IMR-90 (cell line): ENCODE results near the gene NAA80.

ENCODE experiments used
- BHLHE40 ChIP-seq: fragments of 150-350 bp; IDR thresholded peaks from 2 replicates; pipeline ENCODE4 v1.6.1; 2016; ENCODE audit warnings: mild to moderate bottlenecking, low read depth, low read length
- CEBPB ChIP-seq: IDR thresholded peaks from 2 replicates; pipeline ENCODE4 v1.6.1; 2012; ENCODE audit warnings: low read depth, low read length, improper control_type of control experiment
- CHD1 ChIP-seq: IDR thresholded peaks from 2 replicates; pipeline ENCODE4 v1.6.1; 2012; ENCODE audit warnings: low read depth, low read length, improper control_type of control experiment
- CTCF ChIP-seq: conservative IDR thresholded peaks from 2 replicates; pipeline ENCODE4 v1.5.1; 2012; ENCODE audit warnings: mild to moderate bottlenecking, low read depth, low read length, improper control_type of control experiment
- FOS ChIP-seq: fragments of 150-350 bp; IDR thresholded peaks from 2 replicates; pipeline ENCODE4 v1.6.1; 2016; ENCODE audit warnings: low read depth, low read length
- MAFK ChIP-seq: IDR thresholded peaks from 2 replicates; pipeline ENCODE4 v1.6.1; 2012; ENCODE audit warnings: low read depth, low read length, improper control_type of control experiment
- MAZ ChIP-seq: IDR thresholded peaks from 2 replicates; pipeline ENCODE4 v1.6.1; 2012; ENCODE audit warnings: low read depth, mild to moderate bottlenecking, low read length, improper control_type of control experiment, moderate library complexity, borderline replicate concordance
- POLR2A ChIP-seq: IDR thresholded peaks from 2 replicates; pipeline ENCODE4 v1.6.1; 2012; ENCODE audit warnings: mild to moderate bottlenecking, low read depth, low read length
- RAD21 ChIP-seq: IDR thresholded peaks from 2 replicates; pipeline ENCODE4 v1.6.1; 2012; ENCODE audit warnings: low read length, improper control_type of control experiment
- RCOR1 ChIP-seq: IDR thresholded peaks from 2 replicates; pipeline ENCODE4 v1.6.1; 2012; ENCODE audit warnings: mild to moderate bottlenecking, low read length, improper control_type of control experiment; ENCODE audit not compliant: insufficient replicate concordance
- RFX5 ChIP-seq: IDR thresholded peaks from 2 replicates; pipeline ENCODE4 v1.8.0; 2012; ENCODE audit warnings: low read depth, mild to moderate bottlenecking, low read length, moderate library complexity
- SMC3 ChIP-seq: fragments of 150-350 bp; IDR thresholded peaks from 2 replicates; pipeline ENCODE4 v1.6.1; 2016; ENCODE audit warnings: low read depth, mild to moderate bottlenecking, antibody characterized with exemption, low read length, moderate library complexity

GRCh38 chr3:50259432-50260026 is 39.7 kb downstream of the NAA80 start:
- TF ChIP-seq CTCF (no peak), POLR2A (no peak), FOS (no peak), MAZ (no peak), RAD21 (no peak), CHD1 (no peak), SMC3 (no peak), RFX5 (no peak), MAFK (no peak), BHLHE40 (no peak), RCOR1 (no peak), CEBPB (no peak)
